ENCODE measurements around the gene SMOC1.

SMOC1 gene

DNA sequence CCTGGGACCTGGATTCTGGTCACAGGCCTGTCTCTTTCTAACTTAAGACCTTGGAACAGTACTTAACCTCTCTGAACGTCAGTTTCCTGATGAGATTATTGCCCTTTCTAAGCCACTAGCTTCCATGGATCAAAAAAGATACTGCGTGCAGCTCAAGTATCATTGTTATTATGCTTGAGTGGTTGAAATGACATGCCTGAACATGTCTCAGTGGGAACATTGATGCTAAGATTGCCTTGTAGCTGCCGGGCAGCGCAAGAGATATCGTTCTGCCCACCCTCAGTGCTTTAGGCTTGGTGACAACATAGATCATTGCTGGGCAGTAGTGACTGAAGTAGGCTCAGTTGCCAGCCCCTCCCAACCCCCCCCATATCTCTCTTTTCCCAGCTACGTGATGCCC is 131.9 kb downstream of the SMOC1 start:
- DNase-seq (ENCODE audit: low read depth) = no peak

DNA sequence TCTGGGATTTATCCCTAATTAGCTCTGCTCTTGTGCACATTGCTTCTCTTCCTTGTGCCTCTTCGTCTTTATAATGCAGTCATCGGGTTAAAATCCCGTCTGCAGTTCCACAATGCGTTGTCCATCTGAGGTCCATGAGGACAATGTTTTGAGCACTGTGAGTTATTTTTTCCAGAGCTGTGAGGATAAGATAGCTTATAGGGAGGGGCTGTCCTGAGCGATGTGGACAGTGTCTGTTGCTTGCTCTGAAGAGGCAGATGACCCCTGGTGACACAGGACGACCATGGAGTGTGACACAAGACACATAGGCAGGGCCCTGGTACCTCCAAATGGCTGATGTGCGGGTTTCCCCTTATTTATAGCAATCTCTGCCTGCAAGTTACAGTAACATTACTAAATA is 132.5 kb downstream of the SMOC1 start:
- DNase-seq (ENCODE audit: low read depth) = no peak

DNA sequence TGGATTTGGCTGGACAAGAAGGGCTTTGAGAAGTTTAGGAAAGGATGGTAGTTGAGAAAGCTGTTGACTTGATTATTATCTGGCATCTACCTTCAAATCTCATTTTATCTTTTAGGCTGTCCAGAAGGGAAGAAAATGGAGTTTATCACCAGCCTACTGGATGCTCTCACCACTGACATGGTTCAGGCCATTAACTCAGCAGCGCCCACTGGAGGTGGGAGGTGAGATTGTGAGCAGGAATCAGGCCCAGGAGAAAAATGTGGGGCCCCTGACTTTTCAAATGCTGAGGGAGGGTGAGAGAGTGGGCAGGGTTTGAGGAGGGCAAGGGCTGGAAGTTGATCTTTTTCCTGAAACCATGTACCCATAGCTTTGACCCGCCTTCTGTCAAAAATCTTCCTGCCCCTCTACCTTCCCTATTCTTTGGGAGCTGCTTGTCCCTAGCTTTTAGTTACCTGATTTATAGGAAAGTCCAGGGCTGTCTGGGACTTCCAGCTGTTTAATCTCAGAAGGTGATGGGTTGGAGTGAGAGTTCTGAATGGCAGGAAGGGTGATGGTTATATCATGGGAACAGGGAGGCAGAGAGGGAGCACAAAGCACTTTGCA is 134.2 kb downstream of the SMOC1 start:
- DNase-seq (ENCODE audit: low read depth) = peak; percentile 42

DNA sequence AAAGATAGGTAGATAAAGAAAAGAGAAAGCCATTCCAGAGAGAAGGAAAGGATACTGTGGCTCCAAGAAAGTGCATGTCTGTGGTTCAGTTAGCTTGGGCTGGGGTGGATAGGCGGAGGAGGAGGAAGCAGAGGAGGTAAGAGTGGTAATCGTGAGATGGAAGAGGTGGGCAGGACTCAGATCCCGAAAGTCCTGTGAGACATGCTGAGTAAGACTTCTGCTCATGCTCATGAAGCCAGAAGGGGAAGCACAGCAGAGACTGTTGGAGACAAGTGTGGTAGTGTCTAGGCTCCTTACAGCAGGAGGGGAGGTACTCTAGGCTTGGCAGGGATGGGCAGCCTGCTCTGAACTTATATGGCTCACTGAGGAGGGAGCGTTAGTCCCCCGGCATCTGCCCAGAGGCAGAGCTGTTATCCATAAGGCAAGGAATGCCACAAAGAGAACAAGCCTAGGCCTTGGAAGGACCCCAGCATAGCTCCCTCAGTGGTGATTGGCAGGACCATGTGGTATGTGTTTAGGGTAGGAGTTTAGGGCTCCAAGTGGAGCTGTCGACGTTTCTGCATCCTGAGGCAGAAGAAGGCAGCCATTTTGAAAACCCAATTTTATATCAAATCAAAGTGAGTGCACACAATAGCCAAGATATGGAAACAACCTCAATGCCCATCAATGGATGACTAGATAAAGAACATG is 135.3 kb downstream of the SMOC1 start:
- DNase-seq (ENCODE audit: low read depth) = no peak

DNA sequence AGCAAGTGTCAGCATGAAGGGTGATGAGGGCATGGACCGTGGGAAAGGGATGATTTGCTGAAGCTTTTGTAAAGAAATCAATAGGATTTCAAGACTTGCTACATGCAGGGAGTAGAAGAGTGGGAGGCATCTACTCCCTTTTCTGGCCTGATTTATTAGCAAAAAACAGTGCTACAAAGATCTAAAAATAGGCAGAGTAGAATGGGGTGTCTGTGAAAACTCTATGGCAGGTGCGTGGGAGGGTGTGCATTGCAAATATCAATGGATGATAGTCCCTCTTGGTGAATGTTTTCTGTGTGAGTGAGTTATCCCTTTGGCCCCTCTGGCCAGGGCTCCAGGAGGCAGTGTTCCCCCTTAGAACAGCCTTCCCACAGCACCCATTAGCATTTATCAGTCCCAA is 139.0 kb downstream of the SMOC1 start:
- DNase-seq (ENCODE audit: low read depth) = no peak

DNA sequence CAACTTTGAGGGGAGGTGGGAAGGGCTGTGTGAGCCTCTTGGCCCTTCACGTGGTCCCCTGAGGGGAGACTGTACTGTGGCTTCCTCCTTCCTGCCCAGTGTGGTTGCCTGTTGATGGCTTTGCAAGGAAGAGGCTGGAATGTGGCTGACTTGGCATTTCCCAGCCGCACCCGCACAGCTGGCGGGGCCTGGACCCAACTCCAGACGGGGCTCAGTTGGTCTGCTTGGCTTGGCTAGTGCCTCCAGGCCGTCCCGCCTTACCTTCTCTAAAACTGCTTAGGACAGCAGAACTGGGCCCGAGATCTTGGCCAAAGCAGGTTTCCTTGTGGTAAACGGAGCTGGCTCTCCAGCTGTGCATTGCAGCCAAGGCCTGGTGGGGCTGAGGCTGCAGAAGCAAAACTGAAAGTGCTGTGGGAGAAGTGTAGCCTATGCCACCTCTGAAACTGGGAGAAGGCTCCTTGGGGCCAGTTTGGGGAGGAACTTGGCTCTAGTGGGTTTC is 139.5 kb downstream of the SMOC1 start:
- DNase-seq (ENCODE audit: low read depth) = no peak

DNA sequence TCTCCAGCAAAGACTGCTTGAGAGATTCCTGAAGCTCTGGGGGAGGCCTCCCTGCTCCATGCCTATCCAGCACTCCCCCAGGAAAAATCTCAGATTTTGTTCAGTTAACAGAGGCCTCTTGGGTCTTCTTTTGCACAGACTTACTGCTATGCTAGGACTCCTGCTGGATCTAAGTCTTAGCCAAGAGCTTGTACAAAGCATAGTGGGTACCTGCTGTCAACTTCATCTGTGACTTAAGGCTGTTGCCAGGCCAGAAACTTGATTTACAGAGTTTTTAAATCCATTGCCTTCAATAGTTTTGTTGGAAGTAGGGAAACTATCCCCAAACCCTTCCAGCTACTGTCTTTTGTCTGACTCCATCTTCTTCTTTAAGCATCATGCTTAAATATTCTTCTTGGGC is 140.5 kb downstream of the SMOC1 start:
- DNase-seq (ENCODE audit: low read depth) = no peak

DNA sequence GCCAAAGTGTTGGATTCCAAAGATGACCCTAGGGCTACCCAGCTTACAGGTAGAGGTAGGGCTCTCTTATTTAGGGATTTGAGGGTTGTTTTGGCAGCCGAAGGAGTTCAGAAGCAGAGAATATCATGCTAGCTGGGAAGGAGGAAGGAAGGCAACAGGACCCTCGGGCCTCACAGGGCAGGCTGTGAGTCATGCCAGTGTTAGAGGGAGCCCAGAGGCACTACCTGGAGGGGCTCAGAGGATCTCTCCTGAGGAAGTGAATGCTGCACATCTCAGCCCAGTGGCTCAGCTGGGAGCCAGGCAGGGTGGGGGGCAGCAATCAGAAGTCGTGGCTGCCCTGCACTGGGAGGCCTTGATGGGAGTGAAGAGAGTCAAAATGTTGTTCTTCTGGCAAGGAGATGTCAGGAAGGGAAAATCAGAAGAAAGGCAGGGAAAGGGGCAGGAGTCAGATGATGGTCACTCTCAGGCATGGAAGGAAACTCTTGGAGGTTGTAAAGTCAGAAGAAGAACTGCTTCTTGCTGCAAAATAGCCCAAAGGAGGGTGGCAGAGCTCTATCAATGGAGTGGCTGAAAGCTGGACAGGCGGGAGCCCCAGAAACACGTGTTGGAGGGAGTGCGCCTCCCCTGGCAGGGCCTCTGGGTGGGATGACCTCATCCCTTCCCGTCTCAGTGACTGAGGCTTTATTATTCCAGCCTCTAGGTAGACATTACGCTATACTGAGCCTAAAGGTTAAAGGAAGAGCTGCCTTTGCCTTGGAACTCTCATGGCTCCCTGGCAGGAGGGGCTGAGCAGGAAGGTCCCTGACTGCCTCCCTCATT is 141.3 kb downstream of the SMOC1 start:
- peak; percentile 29 for DNase-seq (ENCODE audit: low read depth)

DNA sequence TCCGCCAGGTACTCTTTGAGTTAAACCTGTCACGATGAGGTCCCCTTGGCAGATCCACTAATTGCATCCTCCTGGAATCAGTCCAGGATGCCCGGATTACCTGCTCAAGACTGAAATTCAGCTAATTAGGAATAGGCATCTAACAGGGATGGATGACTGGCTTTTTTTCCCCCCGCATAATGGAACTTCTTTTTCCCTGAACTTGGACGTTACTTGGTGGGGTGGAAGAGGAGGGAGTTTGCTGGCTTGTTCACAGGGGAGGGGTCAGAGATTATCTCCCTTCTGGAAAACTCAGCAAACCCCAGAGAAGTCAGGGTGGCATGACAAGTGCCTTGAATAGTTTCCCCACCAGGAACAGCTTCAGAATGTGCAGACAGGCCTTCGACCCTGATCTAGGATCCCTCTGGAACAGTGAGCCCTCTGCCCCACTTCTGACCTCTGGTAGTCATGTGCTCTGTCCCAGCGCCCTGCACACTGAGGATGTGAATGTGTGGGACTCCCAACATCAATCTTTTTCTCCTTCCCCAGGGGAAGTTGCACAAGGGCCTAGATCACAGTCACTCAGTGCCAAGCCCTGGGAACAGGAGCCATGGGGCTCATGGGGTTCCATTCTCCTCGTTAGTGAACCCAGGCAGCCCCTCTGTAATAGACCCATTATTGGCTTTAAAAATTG is 142.5 kb downstream of the SMOC1 start:
- no peak for DNase-seq (ENCODE audit: low read depth)

DNA sequence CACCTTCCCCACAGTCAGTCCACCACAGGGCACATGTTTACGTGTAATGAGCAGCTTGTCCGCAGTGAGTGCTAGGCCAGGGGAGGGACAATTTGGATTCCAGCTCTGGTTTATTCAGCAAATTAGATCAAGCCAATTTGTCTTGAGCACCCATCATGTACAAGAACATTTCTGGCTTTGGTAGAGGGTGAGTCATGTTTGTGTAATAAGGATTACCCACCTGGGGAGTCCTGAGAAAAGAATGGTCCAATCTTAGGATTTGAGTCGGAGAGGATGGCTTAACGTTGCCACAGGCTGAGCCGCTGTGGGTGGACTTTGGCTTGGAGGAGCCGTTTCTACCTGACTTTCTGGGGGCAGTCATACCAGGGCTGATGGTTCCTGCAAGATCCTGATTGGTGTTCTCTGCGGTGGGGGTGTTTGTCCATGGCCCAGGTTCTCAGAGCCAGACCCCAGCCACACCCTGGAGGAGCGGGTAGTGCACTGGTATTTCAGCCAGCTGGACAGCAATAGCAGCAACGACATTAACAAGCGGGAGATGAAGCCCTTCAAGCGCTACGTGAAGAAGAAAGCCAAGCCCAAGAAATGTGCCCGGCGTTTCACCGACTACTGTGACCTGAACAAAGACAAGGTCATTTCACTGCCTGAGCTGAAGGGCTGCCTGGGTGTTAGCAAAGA is 143.7 kb downstream of the SMOC1 start:
- no peak for DNase-seq (ENCODE audit: low read depth)

DNA sequence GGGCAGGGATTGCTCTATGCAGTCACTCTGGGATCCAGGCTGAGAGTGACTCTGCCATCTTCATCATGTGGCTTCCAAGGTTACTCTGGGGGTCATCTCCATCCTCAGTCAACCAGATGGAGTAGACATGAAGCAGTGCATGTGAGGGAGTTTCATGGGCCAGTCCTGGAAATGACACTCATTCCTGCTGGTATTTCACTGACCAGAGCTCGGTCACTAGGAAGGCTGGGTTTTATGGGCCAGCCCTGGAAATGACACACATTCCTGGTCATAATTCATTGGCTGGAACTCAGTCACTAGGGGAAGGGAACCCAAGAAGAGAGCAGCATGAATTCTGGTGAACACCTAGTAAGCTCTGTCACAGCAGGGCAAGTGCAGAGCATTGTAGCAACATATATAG is 144.7 kb downstream of the SMOC1 start:
- no peak for DNase-seq (ENCODE audit: low read depth)

DNA sequence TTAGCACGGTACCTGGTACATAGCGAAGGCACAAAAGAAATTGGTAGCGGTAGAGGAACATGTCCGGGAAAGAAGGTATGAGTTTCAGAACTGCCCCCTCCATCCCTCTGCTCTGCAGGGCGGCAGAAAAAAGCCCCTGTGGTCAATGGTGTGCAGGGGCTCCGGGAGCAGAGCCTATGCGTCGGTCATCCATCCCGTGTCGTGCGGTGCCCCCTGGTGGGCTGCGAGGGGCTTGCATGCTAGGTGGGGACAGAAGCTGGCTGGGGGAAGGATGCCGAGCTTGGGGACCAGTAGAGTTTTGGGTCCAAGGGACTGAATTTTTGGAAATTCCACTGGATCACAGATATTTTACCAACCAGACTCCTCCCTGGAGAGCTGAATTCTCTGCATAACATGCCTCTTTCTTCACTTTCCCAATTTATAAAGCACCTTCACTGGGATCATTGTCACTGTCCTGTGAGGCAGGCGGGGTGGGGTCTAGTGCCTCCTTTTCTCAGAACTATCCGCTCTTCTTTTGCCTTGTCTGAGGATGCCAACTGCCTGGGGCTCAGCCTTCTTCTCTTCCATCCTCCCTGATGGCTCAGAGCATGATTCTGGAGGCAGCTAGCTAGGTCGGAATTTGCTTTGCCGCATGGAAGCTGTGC is 148.7 kb downstream of the SMOC1 start:
- peak; percentile 61 for DNase-seq (ENCODE audit: low read depth)

DNA sequence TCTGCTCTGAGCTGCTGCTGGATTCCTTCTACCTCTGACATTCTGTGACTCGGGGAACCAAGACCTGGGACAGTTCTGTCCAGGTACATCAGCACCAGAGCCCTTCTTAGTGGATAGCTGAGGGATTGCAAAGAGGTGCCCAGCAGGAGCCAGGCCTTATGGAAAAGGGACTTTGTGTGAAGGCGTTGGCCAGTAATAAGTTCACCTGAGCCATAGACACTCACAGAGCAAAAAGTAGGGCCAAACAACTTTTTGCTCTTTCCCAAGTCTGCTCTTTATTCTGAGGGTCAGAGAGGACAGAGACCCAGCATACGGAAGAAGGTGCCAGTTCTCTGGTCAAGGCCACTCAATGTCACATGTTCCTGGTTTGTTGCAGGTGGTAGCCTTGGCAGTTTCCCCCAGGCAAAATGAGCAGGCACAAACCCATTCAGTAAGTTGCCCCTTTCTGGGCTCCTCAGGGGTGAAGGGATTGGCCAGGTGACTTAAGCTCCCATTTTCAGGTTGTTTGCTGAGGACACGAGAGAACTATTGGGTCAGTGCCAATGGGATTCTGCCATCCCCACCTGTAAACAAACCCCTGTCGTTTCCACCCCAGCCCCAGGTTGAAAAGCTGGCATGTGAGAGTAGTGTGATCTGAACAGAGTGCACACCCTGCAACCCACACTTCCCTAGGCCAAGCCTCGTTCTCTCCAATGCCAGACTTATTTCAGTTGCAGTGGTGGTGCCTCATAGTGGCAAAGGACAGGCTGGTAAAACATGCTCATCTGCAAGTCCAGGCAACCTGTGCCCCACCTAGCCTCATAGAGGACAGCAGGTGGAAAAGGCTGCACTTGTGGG is 150.3 kb downstream of the SMOC1 start:
- no peak for DNase-seq (ENCODE audit: low read depth)

DNA sequence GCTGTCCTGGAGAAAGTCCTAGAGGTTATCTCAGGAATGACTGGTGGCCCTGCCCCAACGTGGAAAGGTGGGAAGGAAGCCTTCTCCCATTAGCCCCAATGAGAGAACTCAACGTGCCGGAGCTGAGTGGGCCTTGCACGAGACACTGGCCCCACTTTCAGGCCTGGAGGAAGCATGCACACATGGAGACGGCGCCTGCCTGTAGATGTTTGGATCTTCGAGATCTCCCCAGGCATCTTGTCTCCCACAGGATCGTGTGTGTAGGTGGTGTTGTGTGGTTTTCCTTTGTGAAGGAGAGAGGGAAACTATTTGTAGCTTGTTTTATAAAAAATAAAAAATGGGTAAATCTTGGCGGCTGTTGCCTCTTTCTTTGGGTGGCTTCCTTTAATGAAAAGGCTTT is 152.8 kb downstream of the SMOC1 start:
- DNase-seq (ENCODE audit: low read depth) = no peak

DNA sequence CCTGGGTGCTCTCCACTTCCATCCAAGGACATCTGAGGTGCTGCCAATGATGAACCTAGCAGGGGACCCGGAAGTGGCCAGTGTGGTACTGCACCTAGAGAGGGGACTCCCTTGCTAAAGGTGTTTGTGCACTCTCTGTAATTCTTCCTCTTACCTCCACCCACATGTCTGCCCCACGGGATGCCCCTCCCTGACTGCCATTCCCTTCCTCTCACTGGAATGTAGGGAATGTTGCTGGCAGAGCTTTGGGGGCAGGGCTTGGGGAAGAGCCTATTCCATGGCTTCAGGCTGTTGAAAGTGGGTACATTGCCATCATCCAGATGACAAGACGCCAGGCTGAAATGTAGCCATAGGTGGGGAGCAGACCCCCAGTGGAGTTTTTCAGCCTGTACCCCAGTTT is 153.2 kb downstream of the SMOC1 start:
- no peak for DNase-seq (ENCODE audit: low read depth)

DNA sequence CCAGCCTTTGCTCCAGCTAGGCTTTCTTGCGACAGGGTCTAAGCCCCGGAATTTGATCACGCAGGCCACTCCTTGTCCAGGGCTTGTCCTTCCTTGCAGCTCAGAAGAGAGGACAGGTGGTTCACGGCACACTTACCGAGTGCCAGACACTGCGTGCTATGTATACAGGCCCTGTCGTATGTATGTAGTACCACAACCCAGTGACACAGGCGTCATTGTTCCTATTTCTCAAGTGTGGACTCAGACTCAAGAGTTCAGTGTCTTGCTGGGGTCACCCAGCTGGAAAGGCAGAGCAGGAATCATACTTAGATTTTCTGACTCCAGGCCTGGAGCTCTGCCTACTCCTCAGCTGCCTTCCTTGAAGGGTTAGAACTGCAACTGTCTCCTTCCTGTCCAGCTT is 153.9 kb downstream of the SMOC1 start:
- no peak for DNase-seq (ENCODE audit: low read depth)

DNA sequence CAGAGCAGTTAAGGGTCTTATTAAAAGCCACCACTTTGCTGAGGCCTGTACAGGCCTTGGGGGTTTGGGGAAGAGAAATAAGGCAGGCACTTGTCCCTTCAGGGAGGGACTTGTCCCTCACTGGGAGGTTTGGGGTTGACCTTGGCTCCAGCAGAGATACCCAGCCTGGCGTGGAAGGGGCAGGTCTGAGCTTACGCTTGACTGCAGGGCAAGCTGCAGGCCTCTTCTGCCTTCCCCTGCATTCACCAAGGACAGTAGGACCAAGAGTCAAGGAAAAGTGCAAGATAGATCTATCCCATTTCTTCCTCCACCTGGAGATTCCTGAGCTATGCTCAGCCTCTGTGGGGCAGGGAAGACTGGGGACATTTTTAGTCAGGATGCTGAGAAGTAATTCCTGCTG is 154.3 kb downstream of the SMOC1 start:
- DNase-seq (ENCODE audit: low read depth) = no peak

DNA sequence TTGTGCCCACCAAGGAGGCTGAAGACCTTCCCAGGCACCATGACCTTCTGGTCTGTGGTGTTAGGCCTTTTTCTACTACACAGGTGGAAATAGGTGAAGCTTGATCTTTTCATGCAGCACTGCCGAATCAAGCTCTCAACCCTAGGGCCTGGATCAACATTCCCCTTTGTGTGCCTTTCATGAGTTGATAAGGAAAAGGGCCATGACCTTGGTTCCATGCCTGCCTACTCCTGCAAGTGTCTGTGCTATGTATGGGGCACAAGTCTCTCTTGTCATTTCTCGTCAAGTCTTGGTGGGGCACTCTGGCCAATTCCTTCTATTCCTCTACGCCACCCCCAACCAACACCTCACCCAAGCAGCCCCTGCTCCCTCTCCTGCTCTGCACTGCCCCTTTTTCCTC is 155.0 kb downstream of the SMOC1 start:
- no peak for DNase-seq (ENCODE audit: low read depth)

DNA sequence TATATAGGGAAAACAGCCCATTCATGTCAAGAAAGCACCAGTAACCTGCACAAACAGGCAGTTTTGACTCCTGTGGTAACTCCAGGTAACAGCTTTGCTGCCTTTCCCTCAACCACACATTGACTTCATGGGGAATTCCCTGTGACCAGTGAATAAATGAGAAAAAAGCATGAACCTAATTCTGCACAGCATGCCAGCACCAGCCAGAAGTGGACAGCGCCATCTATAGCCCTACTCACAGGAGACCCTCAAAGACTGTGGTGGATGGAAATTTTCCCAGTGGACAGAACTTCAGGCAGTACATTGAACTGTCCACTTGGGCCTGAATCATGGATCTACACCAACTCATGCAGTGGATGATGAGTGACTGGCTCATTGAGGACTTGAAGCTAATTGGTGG is 157.4 kb downstream of the SMOC1 start:
- peak; percentile 6 for DNase-seq (ENCODE audit: low read depth)

DNA sequence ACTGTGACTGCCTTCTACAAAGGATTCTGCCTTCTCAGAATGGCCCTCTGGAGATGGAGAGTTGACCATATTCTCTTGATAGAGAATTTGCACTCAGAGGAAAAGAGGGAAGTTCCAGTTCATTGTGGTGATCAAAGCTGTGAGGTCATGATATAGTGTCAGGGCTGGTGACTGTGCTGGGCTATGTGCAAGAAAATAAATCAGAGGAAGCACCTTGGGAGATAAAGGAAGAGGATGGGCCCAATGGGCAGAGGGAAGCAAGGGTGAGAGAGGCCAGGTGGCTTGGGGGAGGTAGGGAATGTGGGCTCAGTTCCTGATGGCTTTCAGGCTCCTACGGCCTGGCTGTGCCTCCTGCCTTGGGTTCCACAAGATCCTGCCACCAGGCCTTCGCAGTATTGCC is 163.8 kb downstream of the SMOC1 start:
- DNase-seq (ENCODE audit: low read depth) = no peak

DNA sequence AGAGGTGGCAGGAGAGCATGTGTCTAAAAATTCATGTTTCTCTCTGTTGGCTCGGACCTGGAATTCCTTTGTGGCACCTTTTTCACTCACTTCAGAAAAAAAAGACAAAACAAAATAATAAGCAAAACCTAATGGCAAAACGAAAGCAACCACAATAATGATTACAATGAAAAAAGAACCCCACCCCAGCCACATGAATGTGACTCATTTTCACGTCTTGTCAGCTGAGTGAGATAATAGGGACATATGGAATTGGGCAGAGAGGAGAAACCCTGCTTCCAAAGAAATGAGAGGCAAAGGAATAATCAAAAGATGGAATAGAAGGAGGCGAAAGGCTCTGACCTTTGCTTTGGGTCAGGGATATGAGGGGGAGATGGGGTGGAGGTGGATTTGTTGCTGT is 166.1 kb downstream of the SMOC1 start:
- DNase-seq (ENCODE audit: low read depth) = peak; percentile 10

All from ELR (cell line).